Fibroblast of gingiva (primary cell): ENCODE results near the gene ENTPD5.
"Not testable (repeated sequence)": the region's sequence is repeated elsewhere in the genome, so short reads cannot be mapped to it uniquely, and the experiment has no call there.

Experiments used
- DNase-seq: peaks from one replicate; pipeline ENCODE4 v3.0.0-alpha.2; 2011; ENCODE audit warnings: low read depth

The ENTPD5 gene

GRCh38 chr14:73943083-73943482 lies 76.0 kb downstream of the ENTPD5 start:
- DNase-seq = peak; percentile 70

DNA sequence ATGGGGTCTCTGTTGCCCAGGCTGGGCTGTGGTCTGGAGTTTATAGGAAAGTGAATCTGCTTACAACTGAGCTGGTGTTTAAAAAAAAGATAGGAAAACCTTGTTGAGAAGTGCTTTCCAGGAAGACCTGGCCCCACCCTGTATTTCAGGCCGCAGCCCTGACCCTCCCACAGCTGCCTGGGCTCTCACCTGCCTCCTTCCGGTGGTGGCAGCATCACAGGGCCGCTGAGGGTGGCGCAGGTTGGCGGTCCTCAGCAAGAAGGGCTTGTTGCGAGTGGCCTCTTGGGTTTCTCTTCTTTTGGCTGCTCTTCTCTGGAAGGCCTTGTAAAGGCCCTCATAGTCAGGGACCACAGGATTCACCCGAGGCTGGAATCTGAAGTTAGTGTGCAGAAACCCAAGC lies 76.9 kb downstream of the ENTPD5 start:
- no peak for DNase-seq

DNA sequence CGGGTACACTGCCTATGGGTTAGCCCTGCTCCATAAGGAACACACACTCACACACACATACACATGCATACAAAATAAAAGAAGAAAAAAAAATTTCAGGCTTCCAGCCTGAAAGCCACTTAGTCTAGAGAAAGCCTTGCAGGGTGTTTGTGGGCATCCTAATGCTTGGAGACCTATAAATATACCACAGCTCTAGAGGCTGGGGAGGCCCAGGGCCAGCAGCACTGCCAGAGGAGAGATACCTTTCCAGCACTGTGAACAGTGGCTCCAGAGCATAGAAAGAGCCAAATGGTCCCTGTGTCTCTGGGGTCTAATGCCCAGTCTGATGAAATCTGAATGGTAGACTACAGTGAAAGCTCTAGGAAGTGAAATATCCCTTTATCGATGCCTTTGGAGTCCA lies 82.1 kb downstream of the ENTPD5 start:
- no peak for DNase-seq

DNA sequence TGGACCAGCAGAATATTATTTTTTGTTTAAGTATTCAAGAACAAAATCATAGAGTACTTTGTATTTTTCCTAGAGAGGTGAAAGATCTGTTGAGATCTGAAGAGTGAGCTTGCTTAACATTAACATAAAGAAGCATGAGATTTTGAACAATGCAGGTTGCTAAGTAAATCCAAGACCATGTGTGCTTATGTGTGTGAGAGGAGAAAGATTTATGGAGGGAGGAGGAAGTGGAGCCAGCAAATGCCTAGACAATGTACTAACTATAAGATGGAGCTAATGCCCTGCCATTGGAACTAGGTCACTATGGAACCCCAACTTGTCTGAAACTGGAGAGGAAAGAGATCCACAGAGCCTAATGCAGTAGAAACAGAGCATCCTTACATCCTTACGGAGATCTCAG lies 82.5 kb downstream of the ENTPD5 start:
- DNase-seq = no peak

- no peak for DNase-seq
Measured at GRCh38 chr14:73935666-73936065, 83.4 kb downstream of the ENTPD5 start.

GRCh38 chr14:73924337-73924736 lies 94.8 kb downstream of the ENTPD5 start:
- no peak for DNase-seq

DNA sequence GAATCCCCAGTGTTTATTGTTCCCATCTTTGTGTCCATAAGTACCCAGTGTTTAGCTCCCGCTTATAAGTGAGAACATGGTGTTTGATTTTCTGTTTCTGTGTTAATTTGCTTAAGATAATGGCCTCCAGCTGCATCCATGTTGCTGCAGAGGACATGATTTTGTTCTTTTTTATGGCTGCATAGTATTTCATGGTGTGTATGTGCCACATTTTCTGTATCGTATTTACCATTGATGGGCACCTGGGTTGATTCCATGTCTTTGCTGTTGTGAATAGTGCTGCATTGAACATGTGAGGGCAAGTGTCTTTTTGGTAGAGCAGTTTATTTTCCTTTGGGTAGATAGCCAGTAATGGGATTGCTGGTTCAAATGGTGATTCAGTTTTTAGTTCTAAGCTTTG lies 99.6 kb downstream of the ENTPD5 start:
- not testable (repeated sequence) for DNase-seq

- DNase-seq = no peak
Measured at GRCh38 chr14:73916324-73916723, 102.8 kb downstream of the ENTPD5 start.

GRCh38 chr14:73913256-73913655 lies 105.8 kb downstream of the ENTPD5 start:
- DNase-seq = no peak

- no peak for DNase-seq
Measured at GRCh38 chr14:73909681-73910080, 109.4 kb downstream of the ENTPD5 start.
